BE2C (cell line): ENCODE measurements around the gene TBC1D5.

ENCODE experiments used
- DNase-seq: peaks from one replicate; pipeline ENCODE4 v3.0.0-alpha.2; 2020
- H3K27me3 ChIP-seq: fragments of 250-450 bp; sonication (Bioruptor Pico); 2 replicates; pipeline ENCODE4 v1.5.1; 2020; ENCODE audit warnings: mild to moderate bottlenecking
- H3K36me3 ChIP-seq: fragments of 250-450 bp; sonication (Bioruptor Pico); 2 replicates; pipeline ENCODE4 v1.5.1; 2020; ENCODE audit warnings: mild to moderate bottlenecking
- H3K4me1 ChIP-seq: fragments of 250-450 bp; sonication (Bioruptor Pico); 2 replicates; pipeline ENCODE4 v1.5.1; 2020
- H3K4me3 ChIP-seq: 2 replicates; pipeline ENCODE4 v1.5.1; 2011; ENCODE audit warnings: low read depth, low read length
- H3K9me3 ChIP-seq: fragments of 250-450 bp; sonication (Bioruptor Pico); 2 replicates; pipeline ENCODE4 v1.5.1; 2020
- TF ChIP-seq, protein P1 (sequence below): IDR thresholded peaks from 2 replicates; pipeline ENCODE4 v1.5.1; 2012; ENCODE audit warnings: mild to moderate bottlenecking, low read depth, low read length

TBC1D5 gene

DNA sequence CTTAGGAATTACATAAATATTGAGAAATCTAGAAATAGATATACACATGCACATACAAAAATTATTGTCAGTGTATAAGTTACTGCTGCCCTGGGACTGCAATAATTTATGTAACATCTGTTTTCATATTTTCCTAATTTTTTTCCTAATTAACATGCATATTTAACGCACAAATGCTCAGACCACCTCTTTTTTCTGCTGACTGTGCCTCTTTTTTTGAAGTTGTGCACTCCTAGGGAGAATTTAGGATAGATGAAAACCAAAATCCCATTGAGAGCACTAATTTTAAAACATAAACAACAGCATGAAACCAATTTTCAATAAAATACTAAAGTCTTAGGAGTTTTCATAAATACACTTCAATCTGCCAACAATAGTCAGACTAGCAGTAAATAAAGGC is 154.0 kb downstream of the TBC1D5 start:
- DNase-seq, result no peak
- Histone ChIP-seq H3K4me3 (no peak overlapping the region), H3K4me1 (no peaks in the 10 kb centered on the region), H3K36me3 (no peaks in the 10 kb centered on the region), H3K9me3 (no peaks in the 10 kb centered on the region), H3K27me3 (no peaks in the 10 kb centered on the region)
- TF ChIP-seq, protein P1, sequence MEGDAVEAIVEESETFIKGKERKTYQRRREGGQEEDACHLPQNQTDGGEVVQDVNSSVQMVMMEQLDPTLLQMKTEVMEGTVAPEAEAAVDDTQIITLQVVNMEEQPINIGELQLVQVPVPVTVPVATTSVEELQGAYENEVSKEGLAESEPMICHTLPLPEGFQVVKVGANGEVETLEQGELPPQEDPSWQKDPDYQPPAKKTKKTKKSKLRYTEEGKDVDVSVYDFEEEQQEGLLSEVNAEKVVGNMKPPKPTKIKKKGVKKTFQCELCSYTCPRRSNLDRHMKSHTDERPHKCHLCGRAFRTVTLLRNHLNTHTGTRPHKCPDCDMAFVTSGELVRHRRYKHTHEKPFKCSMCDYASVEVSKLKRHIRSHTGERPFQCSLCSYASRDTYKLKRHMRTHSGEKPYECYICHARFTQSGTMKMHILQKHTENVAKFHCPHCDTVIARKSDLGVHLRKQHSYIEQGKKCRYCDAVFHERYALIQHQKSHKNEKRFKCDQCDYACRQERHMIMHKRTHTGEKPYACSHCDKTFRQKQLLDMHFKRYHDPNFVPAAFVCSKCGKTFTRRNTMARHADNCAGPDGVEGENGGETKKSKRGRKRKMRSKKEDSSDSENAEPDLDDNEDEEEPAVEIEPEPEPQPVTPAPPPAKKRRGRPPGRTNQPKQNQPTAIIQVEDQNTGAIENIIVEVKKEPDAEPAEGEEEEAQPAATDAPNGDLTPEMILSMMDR, result no peak

DNA sequence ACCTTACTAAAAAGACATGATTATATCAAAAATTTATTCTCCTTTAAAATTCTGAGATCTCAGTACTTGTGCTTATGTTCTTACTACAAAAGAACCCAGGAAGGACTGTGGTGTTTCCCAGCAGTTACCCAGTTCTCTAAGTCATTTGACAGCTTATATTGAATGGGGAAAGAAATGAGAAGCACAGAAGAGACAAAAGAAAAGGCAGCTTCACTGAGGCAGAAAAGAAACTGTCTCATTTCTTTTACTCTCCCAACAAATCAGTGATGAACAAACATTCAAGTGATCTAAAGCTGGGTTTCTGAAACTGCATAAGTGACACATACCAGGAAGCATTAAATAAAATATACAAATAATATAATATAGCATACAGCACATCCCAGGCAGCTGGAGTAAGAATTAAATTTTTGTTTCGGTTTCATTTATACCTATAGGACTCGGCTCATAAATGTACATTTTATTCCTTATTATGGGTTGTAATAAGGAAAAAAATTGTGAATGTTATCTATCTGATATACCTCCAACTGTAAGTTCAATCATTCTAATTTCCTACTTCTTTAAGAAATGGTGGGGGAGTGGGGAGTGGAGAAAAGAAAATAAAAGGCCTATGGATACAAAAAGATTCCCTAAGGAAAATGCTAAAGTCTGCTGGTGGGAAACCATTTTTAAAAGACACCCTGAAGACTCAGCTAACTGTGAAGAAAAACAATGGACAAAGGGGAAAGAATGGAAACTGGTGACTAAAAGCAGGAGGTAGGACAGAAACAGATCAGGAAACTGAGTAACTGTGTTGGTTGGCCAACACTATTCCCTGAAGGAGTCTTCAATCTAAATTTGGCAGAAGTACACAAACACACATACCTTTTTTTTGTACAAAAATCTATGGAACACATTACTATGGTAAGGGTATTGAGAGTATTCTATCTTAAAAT is 156.8 kb downstream of the TBC1D5 start:
- Histone ChIP-seq H3K4me1 (no peaks in the 10 kb centered on the region), H3K4me3 (no peak overlapping the region), H3K9me3 (no peaks in the 10 kb centered on the region), H3K27me3 (no peaks in the 10 kb centered on the region), H3K36me3 (no peaks in the 10 kb centered on the region)
- DNase-seq, result no peak
- TF ChIP-seq, protein P1, result no peak

DNA sequence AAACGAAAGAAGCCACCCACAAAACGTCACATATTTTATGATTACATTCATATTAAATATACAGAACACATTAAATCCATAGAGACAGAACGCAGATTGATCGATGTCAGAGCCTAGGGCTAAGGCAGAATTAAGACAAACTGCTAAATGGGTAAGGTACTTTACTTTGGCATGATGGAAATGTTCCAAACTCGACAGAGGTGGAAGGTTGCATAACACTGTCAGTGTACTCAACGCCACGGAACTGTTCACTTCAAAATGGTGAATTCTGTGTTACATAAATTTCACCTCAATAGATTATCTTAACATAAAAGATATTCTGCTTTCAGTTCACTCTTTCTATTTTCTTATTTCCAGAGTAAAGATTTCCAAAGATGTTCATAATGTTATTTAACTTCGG is 158.4 kb downstream of the TBC1D5 start:
- TF ChIP-seq, protein P1, result no peak
- Histone ChIP-seq H3K4me1 (no peaks in the 10 kb centered on the region), H3K4me3 (no peak overlapping the region), H3K36me3 (no peaks in the 10 kb centered on the region), H3K27me3 (no peaks in the 10 kb centered on the region), H3K9me3 (no peaks in the 10 kb centered on the region)
- DNase-seq, result no peak

DNA sequence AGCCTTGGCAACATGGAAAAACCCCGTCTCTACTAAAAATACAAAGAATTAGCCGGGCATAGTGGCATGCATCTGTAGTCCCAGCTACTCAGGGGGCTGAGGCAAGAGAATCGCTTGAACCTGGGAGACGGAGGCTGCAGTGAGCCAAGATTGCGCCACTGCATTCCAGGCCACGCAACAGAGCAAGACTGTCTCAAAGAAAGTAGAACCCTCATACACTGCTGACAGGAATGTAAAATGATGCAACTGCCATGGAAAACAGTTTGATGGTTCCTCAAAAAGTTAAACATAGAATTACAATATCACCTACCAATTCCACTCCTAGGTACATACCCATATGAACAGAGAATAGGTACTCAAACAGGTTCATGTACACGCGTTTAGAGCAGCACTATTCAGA is 158.9 kb downstream of the TBC1D5 start:
- Histone ChIP-seq H3K4me3 (no peak overlapping the region), H3K9me3 (no peaks in the 10 kb centered on the region), H3K27me3 (no peaks in the 10 kb centered on the region), H3K36me3 (no peaks in the 10 kb centered on the region), H3K4me1 (no peaks in the 10 kb centered on the region; the same call in 1 of the 2 replicates)
- DNase-seq, result no peak
- TF ChIP-seq, protein P1, result no peak

DNA sequence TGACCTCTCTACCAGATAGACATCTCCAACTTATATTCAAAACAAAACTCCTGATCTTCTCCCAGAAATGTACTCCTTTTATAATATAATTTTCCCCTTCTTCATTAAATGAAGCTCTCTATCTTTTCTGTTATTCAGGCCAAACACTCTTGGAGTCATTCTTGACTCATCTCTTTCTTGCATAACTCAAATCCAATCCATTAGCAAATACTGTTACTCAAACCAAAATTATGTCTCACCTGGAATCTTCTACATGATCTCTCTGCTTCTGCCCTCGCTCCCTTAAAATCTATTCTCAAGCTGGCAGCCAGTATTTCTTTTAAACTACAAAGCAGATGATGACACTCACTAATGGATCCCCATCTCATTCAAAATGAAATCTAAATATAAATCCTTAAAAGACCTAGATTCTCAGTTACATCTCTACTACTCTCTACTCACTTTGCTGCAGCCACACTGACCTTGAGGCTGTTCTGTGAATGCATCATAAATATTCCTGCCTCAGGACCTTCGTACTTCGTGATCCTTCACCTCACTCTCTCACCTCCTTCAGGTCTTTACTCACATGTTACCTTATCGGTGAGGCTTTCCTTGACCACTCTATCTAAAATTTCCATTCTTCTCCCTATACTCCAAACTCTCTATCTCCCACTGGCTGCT is 160.9 kb downstream of the TBC1D5 start:
- no peaks in the 10 kb centered on the region for H3K27me3 ChIP-seq
- no peaks in the 10 kb centered on the region for H3K36me3 ChIP-seq
- no peak overlapping the region for H3K4me3 ChIP-seq
- H3K4me1 ChIP-seq, result peaks cover 3% of the 10 kb centered on the region; the same call in 1 of the 2 replicates
- no peaks in the 10 kb centered on the region for H3K9me3 ChIP-seq
- DNase-seq, result no peak
- TF ChIP-seq, protein P1, result no peak

DNA sequence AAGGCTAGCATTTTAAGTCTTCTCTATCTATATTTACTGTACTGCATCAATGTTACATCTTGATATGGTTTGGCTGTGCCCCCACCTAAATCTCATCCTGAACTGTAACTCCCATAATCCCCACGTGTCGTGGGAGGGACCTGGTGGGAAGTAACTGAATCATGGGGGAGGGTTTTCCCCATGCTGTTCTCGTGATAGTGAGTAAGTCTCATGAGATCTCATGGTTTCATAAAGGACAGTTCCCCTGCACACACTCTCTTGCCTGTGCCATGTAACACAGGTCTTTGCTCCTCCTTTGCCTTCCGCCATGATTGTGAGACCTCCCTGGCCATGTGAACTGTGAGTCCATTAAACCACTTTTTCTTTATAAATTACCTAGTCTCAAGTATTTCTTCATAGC is 161.5 kb downstream of the TBC1D5 start:
- TF ChIP-seq, protein P1, result no peak
- H3K27me3 ChIP-seq, result no peaks in the 10 kb centered on the region
- peaks cover 3% of the 10 kb centered on the region; the same call in 1 of the 2 replicates for H3K4me1 ChIP-seq
- no peaks in the 10 kb centered on the region for H3K9me3 ChIP-seq
- H3K36me3 ChIP-seq, result no peaks in the 10 kb centered on the region
- no peak overlapping the region for H3K4me3 ChIP-seq
- DNase-seq, result no peak
